Endothelial cell of umbilical vein (primary cell): ENCODE data around the gene CRB1. TPM values are rescaled to one million over a fixed set of nuclear protein-coding genes. Genes with fewer than 3 reads are reported as not detected.
A peak's percentile ranks its signal among the peaks of the same experiment; 100 is the strongest.

Source experiments
- BruUV-seq: library from RNA; stranded (reverse); fragments of 400-500 nt; replicated peaks from 2 replicates; lab custom pipeline; 2021; lab: Mats Ljungman, UMichigan
- CTCF ChIA-PET: fragments of 300-600, 350-600 bp; sonication (Branson Sonifier 250); formaldehyde crosslinking; loops from one replicate; lab custom pipeline; 2021; ENCODE audit warnings: antibody characterized with exemption, inconsistent platforms; lab: Charles Lee
- POLR2A ChIA-PET: fragments of 300-600, 350-600 bp; sonication (Branson Sonifier 250); formaldehyde crosslinking; loops from one replicate; lab custom pipeline; 2021; ENCODE audit warnings: antibody characterized with exemption, inconsistent platforms; lab: Charles Lee
- DNase-seq: peaks from one replicate; pipeline ENCODE4 v3.0.0-alpha.2; 2011; ENCODE audit warnings: low read depth, low spot score
- FAIRE-seq: peaks from 2 replicates; lab custom pipeline; 2011; peaks lifted over from hg19 to GRCh38; lab: Jason Lieb, UNC
- H2AFZ ChIP-seq: 2 replicates; pipeline ENCODE4 v1.6.0; 2012; ENCODE audit warnings: low read depth, low read length, control low read depth, inconsistent platforms
- H3K27ac ChIP-seq: 2 replicates; pipeline ENCODE4 v1.5.1; 2011; ENCODE audit warnings: low read depth, mild to moderate bottlenecking, control low read depth, low read length, moderate library complexity; ENCODE audit not compliant: insufficient read depth
- H3K27me3 ChIP-seq, 2 experiments: 2 replicates each; pipeline versions ENCODE4 v1.6.0 to v1.6.1; 2011; ENCODE audit warnings: low read length in 2 of 2, mixed read lengths in 1 of 2; ENCODE audit not compliant: control insufficient read depth in 2 of 2, insufficient read depth in 2 of 2
- H3K36me3 ChIP-seq, 2 experiments: 2 replicates in 1 of 2; 3 replicates in 1 of 2; pipeline ENCODE4 v1.5.1; 2011; ENCODE audit warnings: low read length in 2 of 2, mild to moderate bottlenecking in 1 of 2, moderate library complexity in 1 of 2; ENCODE audit not compliant: control insufficient read depth in 2 of 2, insufficient read depth in 2 of 2; ENCODE audit errors: extremely low read depth in 1 of 2
- H3K4me1 ChIP-seq: 3 replicates; pipeline ENCODE4 v1.5.1; 2011; ENCODE audit warnings: mild to moderate bottlenecking, low read length; ENCODE audit not compliant: control insufficient read depth, insufficient read depth; ENCODE audit errors: extremely low read depth
- H3K4me2 ChIP-seq: 2 replicates; pipeline ENCODE4 v1.6.1; 2011; ENCODE audit warnings: low read length, control low read depth, mixed read lengths; ENCODE audit not compliant: insufficient read depth
- H3K4me3 ChIP-seq, 3 experiments: fragments of 200-600 bp in 1 of 3; sonication (generic), shearing (Covaris generic) in 1 of 3; replicated peaks in 1 of 3; 2 replicates each; pipeline ENCODE4 v1.5.1; 2011 to 2016; ENCODE audit warnings: control low read depth in 3 of 3, low read length in 3 of 3, mild to moderate bottlenecking in 2 of 3, inconsistent platforms in 1 of 3, low read depth in 1 of 3, moderate library complexity in 1 of 3; ENCODE audit not compliant: insufficient read depth in 1 of 3
- H3K79me2 ChIP-seq: 2 replicates; pipeline ENCODE4 v1.6.0; 2012; ENCODE audit warnings: low read length, inconsistent platforms; ENCODE audit not compliant: control insufficient read depth, insufficient read depth
- H3K9ac ChIP-seq: replicated peaks from 2 replicates; pipeline ENCODE3; 2011; ENCODE audit warnings: low read length, control low read depth; ENCODE audit not compliant: insufficient read depth; ENCODE audit errors: extremely low read depth
- H3K9me1 ChIP-seq: replicated peaks from 3 replicates; pipeline ENCODE4 v1.6.0; 2011; ENCODE audit warnings: mild to moderate bottlenecking, low read length; ENCODE audit not compliant: control insufficient read depth, insufficient read depth; ENCODE audit errors: extremely low read depth
- H3K9me3 ChIP-seq: replicated peaks from 2 replicates; pipeline ENCODE4 v1.5.1; 2012; ENCODE audit warnings: low read length, inconsistent platforms; ENCODE audit not compliant: control insufficient read depth, insufficient read depth
- H4K20me1 ChIP-seq: replicated peaks from 2 replicates; pipeline ENCODE3; 2011; ENCODE audit warnings: mild to moderate bottlenecking, low read length; ENCODE audit not compliant: control insufficient read depth, insufficient read depth; ENCODE audit errors: extremely low read depth
- EZH2 ChIP-seq: IDR thresholded peaks from 2 replicates; pipeline ENCODE4 v1.6.1; 2012; ENCODE audit warnings: borderline replicate concordance, low read depth, mild to moderate bottlenecking, moderate library complexity, low read length, inconsistent platforms; ENCODE audit not compliant: severe bottlenecking
- FOS ChIP-seq: IDR thresholded peaks from 2 replicates; pipeline ENCODE4 v1.6.1; 2011; ENCODE audit warnings: mild to moderate bottlenecking, low read length, moderate library complexity, borderline replicate concordance; ENCODE audit not compliant: insufficient read depth
- GATA2 ChIP-seq: IDR thresholded peaks from 2 replicates; pipeline ENCODE4 v1.7.0; 2011; ENCODE audit warnings: low read depth, mild to moderate bottlenecking, moderate library complexity, mixed read lengths, low read length; ENCODE audit not compliant: insufficient read length, insufficient read depth
- JUN ChIP-seq: IDR thresholded peaks from 2 replicates; pipeline ENCODE4 v1.6.1; 2011; ENCODE audit warnings: borderline replicate concordance, low read depth; ENCODE audit not compliant: insufficient read length, insufficient read depth
- MAX ChIP-seq: IDR thresholded peaks from 2 replicates; pipeline ENCODE4 v1.6.1; 2011; ENCODE audit not compliant: insufficient read depth, insufficient read length
- MYC ChIP-seq: IDR thresholded peaks from one replicate; pipeline ENCODE4 v1.6.1; 2011; ENCODE audit warnings: mild to moderate bottlenecking, low read depth, low read length
- POLR2A ChIP-seq: IDR thresholded peaks from 2 replicates; pipeline ENCODE4 v1.6.1; 2012; ENCODE audit warnings: low read depth, mild to moderate bottlenecking, control low read depth, low read length
- POLR2AphosphoS5 ChIP-seq: IDR thresholded peaks from 2 replicates; pipeline ENCODE4 v1.6.1; 2012; ENCODE audit warnings: low read depth, mild to moderate bottlenecking, control low read depth, low read length, moderate library complexity; ENCODE audit not compliant: insufficient read depth
- dilution Hi-C: fragments of 300-500 bp; cut with MboI; formaldehyde crosslinking; loops from one replicate; pipeline ENCODE4 v1.15.0; 2019; ENCODE audit warnings: low sequenced_read_pairs; ENCODE audit not compliant: extremely low pct_ligation_motif_present
- intact Hi-C: fragments of 100-400 bp; cut with micrococcal nuclease; formaldehyde crosslinking; loops from one replicate; pipeline ENCODE4 v1.10.0; 2022
- polyA plus RNA-seq, 4 experiments: library from polyadenylated mRNA; depleted of rRNA in 3 of 4; stranded (reverse) in 3 of 4; unstranded in 1 of 4; fragments of >200 nt; gene quantifications; 2 replicates each; pipeline versions ENCODE4 v1.2.1 to v1.2.3, GENCODE V29; 2011 to 2012; ENCODE audit warnings: missing spikeins in 1 of 4
- total RNA-seq: library from RNA; stranded (reverse); gene quantifications from 2 replicates; pipeline ENCODE4 v1.2.3, GENCODE V29; 2021
- TF ChIP-seq, protein P1 (sequence below), 2 donors: IDR thresholded peaks; 1 replicate in 1 of 2; 2 replicates in 1 of 2; pipeline ENCODE4 v1.5.1; 2011; ENCODE audit warnings: low read length in 2 of 2, mild to moderate bottlenecking in 2 of 2, moderate library complexity in 2 of 2, control low read depth in 1 of 2, inconsistent platforms in 1 of 2, low read depth in 1 of 2; ENCODE audit not compliant: insufficient read depth in 1 of 2; ENCODE audit errors: extremely low read depth in 1 of 2

The CRB1 gene
- total and polyA plus RNA-seq, 2 donors (not counting 3 experiments of a cell fraction or from before 2014, with no cell fraction given), result not detected

GRCh38 chr1:197254866-197255265 is 13.2 kb upstream of the CRB1 start:
- H3K4me2 ChIP-seq, result no peak overlapping the region
- H3K4me1 ChIP-seq, result no peaks in the 10 kb centered on the region
- H3K27ac ChIP-seq, result no peak overlapping the region
- DNase-seq (no peak), FAIRE-seq (peak; percentile 28)
- no peak overlapping the region for H3K9ac ChIP-seq
- ChIA-PET CTCF (no interaction called here), POLR2A (no interaction called here)
- BruUV-seq, result no TSS peak
- dilution Hi-C loops, result no loop called here
- no peaks in the 10 kb centered on the region for H4K20me1 ChIP-seq
- H3K9me1 ChIP-seq, result no peaks in the 10 kb centered on the region
- no peak overlapping the region for H2AFZ ChIP-seq
- intact Hi-C loops, result no loop called here
- no peaks in the 10 kb centered on the region for H3K79me2 ChIP-seq
- peaks cover 0 to 1% of the 10 kb centered on the region in 2 experiments for H3K27me3 ChIP-seq
- H3K9me3 ChIP-seq, result no peaks in the 10 kb centered on the region
- no peaks in the 10 kb centered on the region for H3K36me3 ChIP-seq
- TF ChIP-seq POLR2A (no peak), JUN (no peak), GATA2 (no peak), MAX (no peak), POLR2AphosphoS5 (no peak), MYC (no peak), FOS (no peak), EZH2 (no peak)
- TF ChIP-seq, protein P1, sequence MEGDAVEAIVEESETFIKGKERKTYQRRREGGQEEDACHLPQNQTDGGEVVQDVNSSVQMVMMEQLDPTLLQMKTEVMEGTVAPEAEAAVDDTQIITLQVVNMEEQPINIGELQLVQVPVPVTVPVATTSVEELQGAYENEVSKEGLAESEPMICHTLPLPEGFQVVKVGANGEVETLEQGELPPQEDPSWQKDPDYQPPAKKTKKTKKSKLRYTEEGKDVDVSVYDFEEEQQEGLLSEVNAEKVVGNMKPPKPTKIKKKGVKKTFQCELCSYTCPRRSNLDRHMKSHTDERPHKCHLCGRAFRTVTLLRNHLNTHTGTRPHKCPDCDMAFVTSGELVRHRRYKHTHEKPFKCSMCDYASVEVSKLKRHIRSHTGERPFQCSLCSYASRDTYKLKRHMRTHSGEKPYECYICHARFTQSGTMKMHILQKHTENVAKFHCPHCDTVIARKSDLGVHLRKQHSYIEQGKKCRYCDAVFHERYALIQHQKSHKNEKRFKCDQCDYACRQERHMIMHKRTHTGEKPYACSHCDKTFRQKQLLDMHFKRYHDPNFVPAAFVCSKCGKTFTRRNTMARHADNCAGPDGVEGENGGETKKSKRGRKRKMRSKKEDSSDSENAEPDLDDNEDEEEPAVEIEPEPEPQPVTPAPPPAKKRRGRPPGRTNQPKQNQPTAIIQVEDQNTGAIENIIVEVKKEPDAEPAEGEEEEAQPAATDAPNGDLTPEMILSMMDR (IDR thresholded peaks at IDR 0.05; ENCODE audit: extremely low read depth in 1 of 2, insufficient read depth in 1 of 2, low read depth in 1 of 2, low read length in 2 of 2), result no peak
- H3K4me3 ChIP-seq, result no peak overlapping the region
